ENCODE measurements around the gene LRRC74B.

The LRRC74B gene

DNA sequence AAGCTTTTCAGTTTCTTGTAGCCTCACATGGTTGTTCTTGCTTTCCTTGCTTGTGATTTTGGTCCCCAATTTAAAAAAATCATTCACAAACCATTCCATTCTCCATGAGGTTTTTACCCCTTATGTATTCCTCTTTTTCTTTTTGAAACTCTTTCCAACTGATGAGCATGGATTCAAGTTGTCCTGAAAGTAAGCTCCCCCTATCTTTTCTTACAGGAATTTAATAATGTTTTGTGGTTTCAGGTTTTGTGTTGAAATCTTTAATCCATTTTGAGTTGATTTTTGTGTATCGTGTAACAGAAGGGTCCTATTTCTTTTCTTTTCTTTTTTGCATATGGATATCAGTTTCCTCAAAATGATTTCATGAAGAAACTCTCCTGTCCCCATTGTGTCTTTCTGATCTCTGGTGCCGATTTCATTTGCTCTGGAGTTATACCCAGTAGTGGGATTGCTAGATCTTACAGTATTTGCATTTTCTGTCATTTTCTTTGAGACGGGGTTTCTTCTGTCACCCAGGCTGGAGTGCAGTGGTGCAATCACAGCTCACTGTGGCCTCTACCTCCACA lies 58.5 kb downstream of the LRRC74B start:
- DNase-seq (ENCODE audit: low spot score): no peak

DNA sequence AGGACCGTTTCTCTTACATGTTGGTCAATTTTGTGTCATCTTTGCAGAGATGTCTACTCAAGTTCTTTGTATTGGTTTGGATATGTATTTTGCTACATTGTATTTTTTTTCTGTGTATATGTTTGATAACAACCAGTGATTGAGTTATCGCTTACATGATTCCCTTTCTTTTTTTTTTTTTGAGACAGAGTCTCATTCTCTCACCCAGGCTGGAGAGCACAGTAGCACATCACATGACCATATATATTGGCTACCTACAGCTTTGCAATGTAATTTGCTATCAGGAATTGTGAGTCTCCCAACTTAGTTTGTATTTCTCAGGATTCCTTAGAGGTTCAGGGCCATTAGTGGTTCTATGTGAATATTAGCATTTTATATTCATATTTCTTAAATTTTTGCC lies 59.5 kb downstream of the LRRC74B start:
- no peak for DNase-seq (ENCODE audit: low spot score)

DNA sequence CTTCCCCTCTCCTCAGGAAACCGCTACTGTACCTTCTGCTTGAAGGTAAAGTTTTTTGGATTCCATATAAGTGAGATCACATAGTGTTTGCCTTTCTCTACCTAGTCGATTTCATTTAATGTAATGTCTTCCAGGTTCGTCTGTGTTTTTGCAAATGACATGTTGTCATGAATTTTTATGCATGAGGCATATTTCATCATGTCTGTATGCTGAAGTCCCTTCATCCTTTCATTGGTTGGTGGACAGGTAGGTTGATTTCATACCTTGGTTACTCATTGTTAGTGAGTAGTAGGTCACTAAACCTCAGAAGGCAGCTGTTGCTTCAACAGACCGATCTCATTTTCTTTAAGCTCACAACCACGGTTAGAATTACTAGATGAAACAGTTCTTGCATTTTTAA lies 60.3 kb downstream of the LRRC74B start:
- DNase-seq (ENCODE audit: low spot score): no peak

DNA sequence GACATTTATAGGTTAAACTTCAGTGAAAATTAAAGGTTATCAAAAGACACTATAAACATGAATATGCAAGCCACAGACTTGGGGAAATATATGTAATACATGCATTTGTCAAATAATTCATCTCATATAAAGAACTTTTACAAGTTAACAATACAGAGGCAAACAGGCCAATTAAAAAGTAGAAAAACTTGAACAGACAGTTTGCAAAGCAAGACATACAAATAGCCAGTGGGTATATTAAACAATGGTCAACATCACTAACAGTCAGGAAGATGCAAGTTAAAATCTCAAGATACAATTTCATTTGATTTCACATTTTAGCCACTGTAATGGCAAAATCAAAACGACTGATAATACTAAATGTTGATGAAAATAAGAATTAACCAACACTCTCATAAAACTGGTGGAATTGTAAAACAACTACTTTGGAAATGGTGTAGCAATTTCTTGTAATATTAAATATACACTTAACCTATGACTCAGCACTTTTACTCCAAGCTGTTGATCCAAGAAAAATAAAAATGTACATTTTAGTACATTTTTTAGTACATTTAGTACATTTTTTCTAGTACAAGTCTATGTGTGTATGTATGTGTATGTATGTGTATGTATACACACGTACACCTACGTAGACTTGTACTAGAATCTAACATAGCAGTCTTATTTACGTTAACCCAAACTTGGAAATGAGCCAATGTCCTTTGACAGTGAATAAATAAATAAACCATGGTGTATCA lies 62.8 kb downstream of the LRRC74B start:
- no peak for DNase-seq (ENCODE audit: low spot score)

Measured in CD4-positive, alpha-beta T cell treated with Interleukin-6 at 100 ng/mL for 8 hours (primary cell).